ENCODE data around the gene RAPGEF6. TPM values are rescaled to one million over a fixed set of nuclear protein-coding genes. Genes with fewer than 3 reads are reported as not detected.

Gene RAPGEF6
- polyA plus RNA-seq, 1 donor (not counting 4 experiments of a cell fraction or from before 2014, with no cell fraction given) = 8.7 TPM

GRCh38 chr5:131417240-131417869 is 217.7 kb downstream of the RAPGEF6 start:
- Histone ChIP-seq H2AFZ (ENCODE audit: control insufficient read depth, low read length) (no peak overlapping the region), H3K4me2 (ENCODE audit: control insufficient read depth, extremely low read depth, insufficient read depth, low read depth, low read length) (no peak overlapping the region), H3K79me2 (ENCODE audit: control insufficient read depth, insufficient read depth, low read length) (no peaks in the 10 kb centered on the region), H3K36me3 (ENCODE audit: control insufficient read depth in 2 of 2, extremely low read depth in 1 of 2, insufficient read depth in 2 of 2, low read length in 2 of 2) (peaks cover 0 to 1% of the 10 kb centered on the region in 2 experiments), H3K27ac (ENCODE audit: control insufficient read depth, insufficient read depth, low read length) (no peak overlapping the region), H3K27me3 (ENCODE audit: control insufficient read depth, extremely low read depth, insufficient read depth, low read length) (no peaks in the 10 kb centered on the region), H3K9me3 (ENCODE audit: control insufficient read depth, low read depth, low read length) (no peaks in the 10 kb centered on the region), H3K9ac (ENCODE audit: control insufficient read depth, extremely low read depth, insufficient read depth, low read length) (no peak overlapping the region), H3K4me3 (ENCODE audit: control insufficient read depth in 2 of 3, extremely low read depth in 1 of 3, insufficient read depth in 2 of 3, low read depth in 1 of 3, low read length in 3 of 3) (no peak overlapping the region), H3K4me1 (ENCODE audit: control insufficient read depth, extremely low read depth, insufficient read depth, low read length) (no peaks in the 10 kb centered on the region), H3K9me1 (ENCODE audit: control insufficient read depth, extremely low read depth, insufficient read depth, low read length) (no peaks in the 10 kb centered on the region), H4K20me1 (ENCODE audit: control insufficient read depth, extremely low read depth, insufficient read depth, low read length) (no peaks in the 10 kb centered on the region)
- dilution Hi-C loops (cut with MboI; ENCODE audit: extremely low pct_ligation_motif_present, low sequenced_read_pairs) = no loop called here
- peak; percentile 30 for DNase-seq (ENCODE audit: low read depth, low spot score)
- TF ChIP-seq EZH2 (IDR thresholded peaks at IDR 0.05; ENCODE audit: low read length) (no peak), CTCF (optimal IDR thresholded peaks at IDR 0.05 in 1 of 3, IDR thresholded peaks at IDR 0.05 in 1 of 3, conservative IDR thresholded peaks at IDR 0.05 in 1 of 3; ENCODE audit: extremely low read depth in 1 of 3, insufficient read depth in 2 of 3, low read length in 3 of 3) (peak; percentile 67 to 79 (median 69))
- FAIRE-seq = no peak

- Histone ChIP-seq H3K79me2 (ENCODE audit: control insufficient read depth, insufficient read depth, low read length) (no peaks in the 10 kb centered on the region), H2AFZ (ENCODE audit: control insufficient read depth, low read length) (no peak overlapping the region), H3K4me1 (ENCODE audit: control insufficient read depth, extremely low read depth, insufficient read depth, low read length) (no peaks in the 10 kb centered on the region), H3K27ac (ENCODE audit: control insufficient read depth, insufficient read depth, low read length) (no peak overlapping the region), H3K36me3 (ENCODE audit: control insufficient read depth in 2 of 2, extremely low read depth in 1 of 2, insufficient read depth in 2 of 2, low read length in 2 of 2) (no peaks in the 10 kb centered on the region), H3K4me2 (ENCODE audit: control insufficient read depth, extremely low read depth, insufficient read depth, low read depth, low read length) (no peak overlapping the region), H4K20me1 (ENCODE audit: control insufficient read depth, extremely low read depth, insufficient read depth, low read length) (no peaks in the 10 kb centered on the region), H3K9me1 (ENCODE audit: control insufficient read depth, extremely low read depth, insufficient read depth, low read length) (no peaks in the 10 kb centered on the region), H3K27me3 (ENCODE audit: control insufficient read depth, extremely low read depth, insufficient read depth, low read length) (no peaks in the 10 kb centered on the region), H3K4me3 (ENCODE audit: control insufficient read depth in 2 of 3, extremely low read depth in 1 of 3, insufficient read depth in 2 of 3, low read depth in 1 of 3, low read length in 3 of 3) (no peak overlapping the region), H3K9ac (ENCODE audit: control insufficient read depth, extremely low read depth, insufficient read depth, low read length) (no peak overlapping the region), H3K9me3 (ENCODE audit: control insufficient read depth, low read depth, low read length) (no peaks in the 10 kb centered on the region)
- no peak for FAIRE-seq
- TF ChIP-seq EZH2 (IDR thresholded peaks at IDR 0.05; ENCODE audit: low read length) = no peak
- no peak for TF ChIP-seq CTCF (optimal IDR thresholded peaks at IDR 0.05 in 1 of 3, IDR thresholded peaks at IDR 0.05 in 1 of 3, conservative IDR thresholded peaks at IDR 0.05 in 1 of 3; ENCODE audit: extremely low read depth in 1 of 3, insufficient read depth in 2 of 3, low read length in 3 of 3)
- dilution Hi-C loops (cut with MboI; ENCODE audit: extremely low pct_ligation_motif_present, low sequenced_read_pairs) = no loop called here
- no peak for DNase-seq (ENCODE audit: low read depth, low spot score)
Measured at GRCh38 chr5:131416729-131417128, 218.3 kb downstream of the RAPGEF6 start.

Data from keratinocyte (primary cell).